Gastrocnemius medialis (tissue), 4 donors: ENCODE results near the gene CD27. TPM values are rescaled to one million over a fixed set of nuclear protein-coding genes. Genes with fewer than 3 reads are reported as not detected.
"Not testable (repeated sequence)": the region's sequence is repeated elsewhere in the genome, so short reads cannot be mapped to it uniquely, and the experiment has no call there.

Experiments
- ATAC-seq, 2 donors: fragments of 150-250 bp; one replicate each; pipeline ENCODE4 v1.9.1; 2016
- DNase-seq, 2 donors: peaks; one replicate each; pipeline ENCODE4 v3.0.0-alpha.2; 2019
- H3K27ac ChIP-seq, 4 donors: fragments of 200-600 bp; sonication (generic); 1 replicate in 1 of 4; 2 replicates in 3 of 4; pipeline ENCODE4 v1.5.1; 2016 to 2018; ENCODE audit warnings: mild to moderate bottlenecking in 2 of 4, moderate library complexity in 1 of 4
- H3K27me3 ChIP-seq, 3 donors: fragments of 200-600 bp; sonication (generic) in 2 of 3; 1 replicate in 1 of 3; 2 replicates in 2 of 3; pipeline versions ENCODE4 v1.5.1 to v1.6.0; 2016 to 2019; ENCODE audit warnings: mild to moderate bottlenecking in 1 of 3, moderate library complexity in 1 of 3
- H3K36me3 ChIP-seq, 2 donors: fragments of 200-600 bp; sonication (generic) in 1 of 2; one replicate each; pipeline ENCODE4 v1.5.1; 2017 to 2018
- H3K4me1 ChIP-seq, 2 donors: fragments of 200-600 bp; sonication (generic) in 1 of 2; one replicate each; pipeline ENCODE4 v1.5.1; 2016 to 2017; ENCODE audit warnings: mild to moderate bottlenecking in 2 of 2
- H3K4me3 ChIP-seq, 4 donors: fragments of 200-600 bp; sonication (generic) in 3 of 4; 1 replicate in 1 of 4; 2 replicates in 3 of 4; pipeline ENCODE4 v1.5.1; 2016 to 2019; ENCODE audit warnings: mild to moderate bottlenecking in 2 of 4
- H3K9me3 ChIP-seq, 3 donors: fragments of 200-600 bp; sonication (generic) in 2 of 3; 1 replicate in 1 of 3; 2 replicates in 2 of 3; pipeline ENCODE4 v1.5.1; 2016 to 2019
- CTCF ChIP-seq, 5 experiments: fragments of 450-650 bp in 3 of 5; fragments of 200-600 bp in 2 of 5; sonication (generic) in 2 of 5; IDR thresholded peaks in 4 of 5; conservative IDR thresholded peaks in 1 of 5; 1 replicate in 4 of 5; 2 replicates in 1 of 5; pipeline ENCODE4 v1.5.1; 2016 to 2019; ENCODE audit warnings: antibody characterized with exemption in 5 of 5, mild to moderate bottlenecking in 3 of 5, moderate library complexity in 3 of 5
- POLR2A ChIP-seq, 2 donors: fragments of 450-650 bp; IDR thresholded peaks; one replicate each; pipeline ENCODE4 v1.6.1; 2017; ENCODE audit warnings: antibody characterized with exemption in 2 of 2, mild to moderate bottlenecking in 2 of 2, moderate library complexity in 2 of 2
- in situ Hi-C, 4 donors: fragments of 200-750 bp; cut with MboI; loops; one replicate each; pipeline versions ENCODE4 v1.15.0 to v1.8.0; 2017; ENCODE audit warnings: low sequenced_read_pairs in 4 of 4
- intact Hi-C: fragments of 100-400 bp; cut with DNase I; formaldehyde crosslinking; loops from one replicate; pipeline ENCODE4 v1.15.1; 2023; ENCODE audit warnings: low total_unique reads
- total RNA-seq, 4 donors: library from RNA; depleted of rRNA; stranded (reverse); fragments of >200 nt; gene quantifications; one replicate each; pipeline versions ENCODE4 v1.1.0 to v1.2.3, GENCODE V29; 2016

Gene CD27
- total RNA-seq, 4 donors from 2014 or later, result 0.55 TPM; not detected in 3

- TF ChIP-seq CTCF (IDR thresholded peaks at IDR 0.05 in 4 of 5, conservative IDR thresholded peaks at IDR 0.05 in 1 of 5) (no peak), POLR2A (IDR thresholded peaks at IDR 0.05) (no peak)
- Histone ChIP-seq H3K27ac (no peak overlapping the region), H3K27me3 (no peaks in the 10 kb centered on the region), H3K36me3 (no peaks in the 10 kb centered on the region), H3K4me1 (peaks cover 10 to 16% of the 10 kb centered on the region in 2 donors), H3K4me3 (no peak overlapping the region), H3K9me3 (no peaks in the 10 kb centered on the region)
- in situ Hi-C loops (loop anchor here in 1 of 4 donors (10.0 kb wide), 1 partner anchor 119 kb away; no protein-coding TSS in a partner anchor), intact Hi-C loops (no loop called here)
- ATAC-seq (no peak), DNase-seq (no peak)
Measured at GRCh38 chr12:6425590-6426531, 18.9 kb upstream of the CD27 start.

DNA sequence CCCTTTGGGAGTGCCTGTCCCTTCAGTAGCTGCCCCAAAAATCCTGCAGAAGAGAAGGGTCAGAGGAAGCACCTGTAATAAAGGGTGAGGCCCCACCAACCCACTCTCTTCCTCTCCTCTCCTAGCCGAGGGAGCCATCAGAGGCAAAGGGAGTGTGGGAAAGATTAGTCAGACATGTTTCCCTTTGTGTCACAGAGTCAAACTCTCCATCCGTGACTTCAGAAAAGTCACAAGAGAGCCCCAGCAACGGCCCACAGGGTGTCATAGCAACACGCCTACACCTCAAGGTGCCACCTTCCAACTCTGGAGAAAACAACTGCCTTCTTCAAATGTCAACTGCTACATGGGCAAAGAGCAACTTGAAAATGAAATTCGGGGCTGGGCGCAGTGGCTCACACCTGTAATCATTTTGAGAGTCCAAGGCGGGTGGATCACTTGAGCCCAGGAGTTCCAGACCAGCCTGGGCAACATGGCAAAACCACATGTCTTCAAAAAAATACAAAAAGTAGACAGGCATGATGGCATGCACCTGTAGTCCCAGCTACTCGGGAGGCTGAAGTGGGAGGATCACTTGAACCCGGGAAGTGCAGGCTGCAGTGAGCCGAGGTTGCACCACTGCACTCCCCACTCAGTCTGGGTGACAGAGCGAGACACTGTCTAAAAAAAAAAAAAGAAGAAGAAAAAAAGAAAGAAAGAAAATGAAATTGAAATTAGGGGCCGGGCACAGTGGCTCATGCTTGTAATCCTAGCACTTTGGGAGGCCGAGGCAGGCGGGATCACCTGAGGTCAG is 17.7 kb upstream of the CD27 start:
- TF ChIP-seq POLR2A (IDR thresholded peaks at IDR 0.05) (no peak), CTCF (IDR thresholded peaks at IDR 0.05 in 4 of 5, conservative IDR thresholded peaks at IDR 0.05 in 1 of 5) (no peak)
- peaks cover 15 to 22% of the 10 kb centered on the region in 2 donors for H3K4me1 ChIP-seq
- H3K27ac ChIP-seq, result no peak overlapping the region
- H3K27me3 ChIP-seq, result no peaks in the 10 kb centered on the region
- no peak overlapping the region for H3K4me3 ChIP-seq
- H3K9me3 ChIP-seq, result no peaks in the 10 kb centered on the region
- H3K36me3 ChIP-seq, result no peaks in the 10 kb centered on the region
- in situ Hi-C loops, result loop anchor here in 1 of 4 donors (10.0 kb wide), 1 partner anchor 118 kb away; no protein-coding TSS in a partner anchor
- intact Hi-C loops, result no loop called here
- no peak for ATAC-seq
- no peak for DNase-seq

- DNase-seq, H3K27me3 ChIP-seq, H3K9me3 ChIP-seq, H3K36me3 ChIP-seq, ATAC-seq, H3K4me3 ChIP-seq, H3K27ac ChIP-seq, intact Hi-C loops: not testable (repeated sequence)
- peaks cover 15 to 22% of the 10 kb centered on the region in 2 donors for H3K4me1 ChIP-seq
- in situ Hi-C loops, result loop anchor here in 1 of 4 donors (10.0 kb wide), 1 partner anchor 117 kb away; no protein-coding TSS in a partner anchor
Measured at GRCh38 chr12:6427796-6428195, 17.0 kb upstream of the CD27 start.

GRCh38 chr12:6428326-6428725 is 16.4 kb upstream of the CD27 start:
- Histone ChIP-seq H3K4me1 (peaks cover 15 to 22% of the 10 kb centered on the region in 2 donors), H3K9me3 (no peaks in the 10 kb centered on the region), H3K27ac (no peak overlapping the region), H3K4me3 (no peak overlapping the region), H3K36me3 (no peaks in the 10 kb centered on the region), H3K27me3 (no peaks in the 10 kb centered on the region)
- intact Hi-C loops (no loop called here), in situ Hi-C loops (loop anchor here in 1 of 4 donors (10.0 kb wide), 1 partner anchor 116 kb away; no protein-coding TSS in a partner anchor)
- DNase-seq (no peak), ATAC-seq (no peak)
- no peak for TF ChIP-seq CTCF (IDR thresholded peaks at IDR 0.05 in 4 of 5, conservative IDR thresholded peaks at IDR 0.05 in 1 of 5)
- TF ChIP-seq POLR2A (IDR thresholded peaks at IDR 0.05), result no peak
